OCI-M1 (cell line): ENCODE results near the gene ASGR1.
A peak's percentile ranks its signal among the peaks of the same experiment; 100 is the strongest.

Experiments
- DNase-seq: peaks from one replicate; lab custom pipeline; 2025; lab: John Stamatoyannopoulos, UW

ASGR1 gene, protein sequence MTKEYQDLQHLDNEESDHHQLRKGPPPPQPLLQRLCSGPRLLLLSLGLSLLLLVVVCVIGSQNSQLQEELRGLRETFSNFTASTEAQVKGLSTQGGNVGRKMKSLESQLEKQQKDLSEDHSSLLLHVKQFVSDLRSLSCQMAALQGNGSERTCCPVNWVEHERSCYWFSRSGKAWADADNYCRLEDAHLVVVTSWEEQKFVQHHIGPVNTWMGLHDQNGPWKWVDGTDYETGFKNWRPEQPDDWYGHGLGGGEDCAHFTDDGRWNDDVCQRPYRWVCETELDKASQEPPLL

DNA sequence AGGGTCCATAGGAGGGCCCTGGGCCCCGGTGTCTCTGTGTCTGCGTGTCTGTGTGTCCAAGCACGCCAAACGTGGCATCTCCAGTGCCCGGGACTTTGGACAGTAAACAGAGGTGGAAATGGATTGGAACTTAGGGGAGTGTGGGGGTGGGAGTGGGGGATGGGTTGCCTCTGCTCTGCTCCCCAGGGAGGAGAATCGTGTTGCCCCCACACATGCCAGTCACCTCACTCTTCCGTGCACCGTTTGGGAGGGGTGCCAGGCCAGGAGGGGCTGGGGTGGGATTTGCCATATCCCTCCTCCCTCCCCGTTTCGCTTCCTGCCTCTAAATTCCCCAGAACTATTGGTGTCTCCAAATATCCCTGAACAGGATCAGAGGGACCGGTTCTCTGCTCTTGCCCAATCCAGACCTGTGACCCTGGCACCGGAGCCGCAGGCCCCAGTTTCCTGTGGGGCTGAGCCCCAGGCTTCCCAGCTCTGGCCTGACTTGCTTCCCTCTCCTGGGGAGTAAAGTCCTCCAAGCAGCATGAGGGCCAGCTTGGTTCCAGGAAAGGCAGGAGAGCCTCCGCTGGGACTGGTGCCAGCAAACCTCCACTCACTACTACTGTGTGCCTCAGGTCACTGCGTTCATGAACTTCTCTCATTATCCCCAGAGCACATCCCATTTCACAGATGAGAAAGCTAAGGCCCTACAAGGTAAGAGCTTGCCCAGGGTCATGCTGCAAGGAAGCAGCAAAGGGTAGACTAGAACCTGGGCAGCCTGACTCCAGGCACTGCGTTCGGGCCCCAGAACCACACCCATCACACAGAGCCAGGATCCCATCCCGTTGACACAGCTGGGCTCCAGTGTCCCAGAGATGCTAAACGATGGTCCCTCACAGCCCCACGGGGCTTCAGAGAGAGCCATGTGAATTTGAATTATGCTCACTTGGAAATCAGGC lies at the start of gene ASGR1:
Gene ASGR1, minus strand, starts transcription at position 54 of the 938 bp plus-strand sequence. CDS start 807 bp downstream, outside the sequence.
- no peak for DNase-seq

DNA sequence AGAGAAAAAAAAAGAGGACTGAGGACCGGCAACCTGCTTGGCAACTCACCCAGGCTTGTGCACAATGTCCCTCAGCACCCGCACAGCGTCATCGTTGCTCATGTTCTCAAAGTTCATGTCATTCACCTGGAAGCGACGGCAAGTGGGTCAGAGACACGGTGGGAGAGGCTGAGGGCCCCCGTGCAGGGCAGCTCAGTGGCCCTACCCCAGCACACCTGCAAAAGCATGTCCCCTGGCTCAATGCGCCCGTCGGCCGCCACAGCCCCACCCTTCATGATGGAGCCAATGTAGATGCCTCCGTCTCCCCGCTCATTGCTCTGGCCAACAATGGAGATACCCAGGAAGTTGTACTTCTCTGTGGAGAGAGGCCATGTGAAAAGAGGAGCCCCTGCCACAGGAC lies 49.8 kb upstream of the ASGR1 start:
- DNase-seq, result no peak

DNA sequence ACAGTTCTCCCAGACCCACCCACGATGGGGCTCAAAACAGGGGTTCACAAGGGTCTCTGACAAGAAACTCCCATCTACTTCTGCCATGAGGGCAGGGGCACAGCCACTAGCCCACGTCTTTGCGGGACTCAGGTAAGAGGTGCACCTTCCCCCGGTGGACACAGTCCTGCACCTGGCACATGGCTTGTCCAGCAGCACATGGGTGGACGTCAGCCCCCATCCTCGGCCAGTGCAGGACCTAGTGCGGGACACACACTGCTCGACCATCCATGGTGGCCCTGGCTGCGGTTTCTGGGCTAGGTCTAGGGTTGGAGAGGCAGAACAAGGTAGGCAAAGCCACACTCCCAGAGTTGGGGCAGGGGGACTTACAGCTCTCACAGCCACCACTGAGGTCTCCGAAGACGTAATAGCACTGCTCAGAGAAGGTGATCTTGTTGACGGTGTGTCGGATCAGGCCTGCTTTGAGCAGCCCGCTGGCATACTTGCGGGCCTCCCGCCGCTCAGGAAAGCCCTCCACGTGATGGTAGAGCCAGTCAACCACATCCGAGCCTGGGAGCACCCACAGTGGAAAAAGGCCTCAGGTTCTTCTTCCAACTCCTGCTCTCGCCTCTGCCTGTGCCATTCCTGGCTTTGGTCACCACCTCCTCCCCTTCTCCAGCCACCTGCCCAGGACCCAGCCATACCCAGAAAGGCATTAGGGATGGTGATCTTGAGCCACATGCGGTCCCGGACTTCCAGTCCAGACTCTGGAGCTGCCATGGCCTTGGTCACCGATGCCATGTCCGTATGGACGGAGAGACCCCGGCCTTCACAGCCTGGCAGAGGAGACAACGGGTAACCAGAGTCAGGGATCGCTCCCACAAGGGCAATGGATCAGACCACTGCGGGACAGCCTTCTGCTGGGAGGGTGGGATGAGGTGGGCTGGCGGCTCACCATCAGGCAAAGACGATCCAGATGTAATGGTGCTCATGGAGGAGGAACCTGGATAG lies 47.8 kb upstream of the ASGR1 start:
- no peak for DNase-seq

DNA sequence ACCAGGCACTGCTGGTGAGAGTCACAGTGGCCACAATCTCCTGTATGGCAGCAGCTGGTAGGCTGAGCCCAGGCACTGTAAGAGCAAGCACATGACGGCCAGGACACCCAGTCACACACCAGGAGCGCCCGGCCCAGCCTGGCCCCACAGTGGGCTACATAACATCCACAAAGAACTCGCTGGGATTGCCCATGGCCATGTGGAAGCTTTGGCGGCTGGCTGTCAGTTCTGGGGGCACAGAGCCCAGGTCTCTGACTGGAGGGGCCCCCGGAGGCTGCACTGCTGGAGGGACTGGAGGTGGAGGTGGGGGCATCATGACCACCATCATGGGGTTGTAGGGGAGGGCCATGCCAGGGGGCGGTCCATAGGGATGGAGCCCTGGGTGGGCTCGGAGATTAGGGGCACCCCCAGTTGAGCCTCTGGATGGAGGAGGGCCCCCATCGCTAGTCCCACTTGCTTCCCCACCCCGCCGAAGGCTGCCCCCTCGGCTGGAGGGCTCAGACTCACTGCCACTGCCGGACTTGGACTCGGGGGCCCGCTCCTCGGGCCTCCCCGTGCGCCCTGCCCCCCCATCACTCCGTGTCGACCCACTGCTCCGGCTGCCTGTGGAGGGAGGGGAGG lies 46.7 kb upstream of the ASGR1 start:
- DNase-seq, result no peak

DNA sequence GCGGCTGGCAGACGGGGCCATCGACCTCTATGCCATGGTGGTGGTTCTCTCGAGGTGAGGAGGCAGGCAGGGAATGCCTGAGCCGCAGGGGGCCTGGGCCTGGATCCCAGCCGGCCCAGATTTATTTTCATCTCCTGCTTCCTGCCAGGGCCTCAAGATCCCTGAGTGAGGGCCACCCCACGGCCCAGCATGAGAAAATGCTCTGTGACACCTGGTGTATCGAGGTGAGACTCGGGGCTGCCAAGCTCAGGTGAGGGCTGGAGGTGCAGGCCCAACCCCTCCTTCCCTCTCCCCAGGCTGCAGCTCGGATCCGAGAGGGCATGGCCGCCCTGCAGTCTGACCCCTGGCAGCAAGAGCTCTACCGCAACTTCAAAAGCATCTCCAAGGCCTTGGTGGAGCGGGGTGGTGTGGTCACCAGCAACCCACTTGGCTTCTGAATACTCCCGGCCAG lies 45.5 kb upstream of the ASGR1 start:
- DNase-seq, result no peak

DNA sequence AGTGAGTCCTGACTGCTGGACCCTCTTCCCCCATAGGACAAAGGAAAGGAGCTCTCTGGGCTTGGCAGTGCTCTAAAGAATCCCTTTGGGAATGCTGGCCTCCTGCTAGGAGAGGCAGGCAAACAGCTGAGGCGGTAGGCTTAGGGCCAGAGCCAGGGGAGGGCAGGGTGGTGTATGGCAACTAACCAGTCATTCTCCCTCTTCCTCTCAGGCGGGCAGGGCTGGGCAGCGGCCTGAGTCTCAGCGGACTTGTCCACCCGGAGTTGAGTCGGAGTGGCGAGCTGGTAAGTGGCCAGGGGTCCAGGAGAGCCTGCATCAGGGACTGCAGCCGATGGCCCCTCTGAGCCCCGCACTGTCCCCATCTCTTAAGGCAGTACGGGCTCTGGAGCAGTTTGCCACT lies 44.9 kb upstream of the ASGR1 start:
- DNase-seq, result no peak

DNA sequence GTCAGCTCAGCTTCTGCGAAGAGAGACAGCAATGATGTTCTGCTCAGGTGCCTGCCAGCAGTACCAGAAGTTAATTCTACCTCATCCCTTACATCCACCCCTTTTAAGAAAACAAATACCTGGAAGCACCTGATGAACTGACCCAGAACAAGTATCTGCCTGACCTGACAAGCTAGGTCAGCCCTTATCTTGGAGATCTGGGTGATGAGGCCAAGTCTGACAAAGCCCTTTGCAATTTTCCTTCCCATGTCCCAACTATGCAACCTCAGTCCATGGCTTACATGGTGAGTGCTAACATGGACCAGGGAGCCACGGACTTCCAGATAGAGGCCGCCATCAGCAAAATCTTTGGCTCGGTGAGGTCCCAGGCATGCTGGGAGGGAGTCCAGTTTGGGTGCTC lies 44.2 kb upstream of the ASGR1 start:
- DNase-seq, result no peak

DNA sequence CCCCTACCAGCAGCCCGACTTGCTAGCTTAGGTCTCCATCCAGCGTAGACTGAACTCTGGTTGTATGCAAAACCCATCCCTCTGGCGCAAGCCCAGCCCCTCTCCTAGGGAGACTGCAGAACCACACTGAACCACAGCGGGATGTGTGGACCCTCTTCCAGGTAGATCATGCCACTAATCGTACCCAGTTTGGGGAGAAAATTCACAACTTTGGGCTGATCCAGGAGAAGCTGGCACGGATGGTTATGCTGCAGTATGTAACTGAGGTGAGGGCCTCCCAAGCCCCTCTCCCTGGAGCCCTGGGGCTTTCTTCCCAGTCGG lies 43.8 kb upstream of the ASGR1 start:
- DNase-seq, result no peak

DNA sequence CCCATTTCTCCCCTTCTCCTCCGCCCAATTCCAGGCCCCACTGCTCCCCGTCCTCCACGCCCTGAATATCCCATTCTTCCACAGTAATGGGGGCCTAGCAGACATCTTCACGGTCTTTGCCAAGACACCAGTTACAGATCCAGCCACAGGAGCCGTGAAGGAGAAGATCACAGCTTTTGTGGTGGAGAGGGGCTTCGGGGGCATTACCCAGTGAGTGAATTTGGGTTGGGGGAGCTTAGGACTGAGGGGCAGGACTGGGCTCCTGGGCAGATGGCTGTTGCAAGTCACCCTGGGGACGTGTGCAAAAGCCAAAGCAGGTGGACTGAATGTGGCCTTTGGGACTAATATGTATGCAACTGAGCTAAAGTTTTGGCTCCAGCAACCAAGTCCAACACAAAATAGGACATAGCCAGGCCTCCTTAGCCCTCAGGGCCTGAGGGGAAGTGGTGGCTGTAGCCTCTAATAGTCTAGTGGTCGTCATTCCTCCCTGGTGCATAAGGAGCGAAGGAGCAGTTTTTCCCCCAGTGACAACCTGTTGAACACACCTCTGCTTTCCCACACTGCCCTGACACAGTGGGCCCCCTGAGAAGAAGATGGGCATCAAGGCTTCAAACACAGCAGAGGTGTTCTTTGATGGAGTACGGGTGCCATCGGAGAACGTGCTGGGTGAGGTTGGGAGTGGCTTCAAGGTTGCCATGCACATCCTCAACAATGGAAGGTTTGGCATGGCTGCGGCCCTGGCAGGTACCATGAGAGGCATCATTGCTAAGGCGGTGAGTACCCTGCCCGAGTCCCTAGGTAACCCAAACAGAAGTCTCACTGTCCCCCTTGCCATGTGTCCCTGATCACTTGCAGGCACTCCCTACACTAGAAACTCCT lies 43.2 kb upstream of the ASGR1 start:
- no peak for DNase-seq

DNA sequence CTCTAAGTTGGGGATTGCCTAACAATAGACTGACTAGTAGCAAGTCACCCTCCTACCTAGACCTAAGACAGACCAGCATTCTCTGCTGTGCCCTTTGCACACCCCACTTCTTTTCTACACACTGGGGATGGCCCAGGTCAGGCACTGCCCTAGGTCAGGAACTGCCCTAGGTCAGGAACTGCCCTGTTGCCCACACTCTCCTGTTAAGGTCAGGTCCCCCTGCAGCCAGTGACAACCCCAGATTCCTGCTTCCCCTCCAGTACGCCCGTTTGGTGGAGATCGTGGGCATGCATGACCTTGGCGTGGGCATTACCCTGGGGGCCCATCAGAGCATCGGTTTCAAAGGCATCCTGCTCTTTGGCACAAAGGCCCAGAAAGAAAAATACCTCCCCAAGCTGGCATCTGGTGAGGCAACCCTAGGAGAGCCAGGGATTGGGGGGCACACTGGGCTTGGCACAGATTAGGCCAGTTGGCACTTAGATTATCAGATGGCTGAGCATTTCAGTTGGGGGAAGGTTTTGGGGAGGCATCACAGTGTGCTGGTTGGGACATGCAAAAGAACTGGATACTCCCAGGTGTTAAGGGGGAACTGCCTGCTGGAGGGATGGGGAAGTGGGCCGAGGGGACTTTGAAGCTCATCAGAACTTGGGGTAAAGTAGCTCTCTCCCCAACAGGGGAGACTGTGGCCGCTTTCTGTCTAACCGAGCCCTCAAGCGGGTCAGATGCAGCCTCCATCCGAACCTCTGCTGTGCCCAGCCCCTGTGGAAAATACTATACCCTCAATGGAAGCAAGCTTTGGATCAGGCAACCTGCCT lies 42.3 kb upstream of the ASGR1 start:
- DNase-seq, result no peak

DNA sequence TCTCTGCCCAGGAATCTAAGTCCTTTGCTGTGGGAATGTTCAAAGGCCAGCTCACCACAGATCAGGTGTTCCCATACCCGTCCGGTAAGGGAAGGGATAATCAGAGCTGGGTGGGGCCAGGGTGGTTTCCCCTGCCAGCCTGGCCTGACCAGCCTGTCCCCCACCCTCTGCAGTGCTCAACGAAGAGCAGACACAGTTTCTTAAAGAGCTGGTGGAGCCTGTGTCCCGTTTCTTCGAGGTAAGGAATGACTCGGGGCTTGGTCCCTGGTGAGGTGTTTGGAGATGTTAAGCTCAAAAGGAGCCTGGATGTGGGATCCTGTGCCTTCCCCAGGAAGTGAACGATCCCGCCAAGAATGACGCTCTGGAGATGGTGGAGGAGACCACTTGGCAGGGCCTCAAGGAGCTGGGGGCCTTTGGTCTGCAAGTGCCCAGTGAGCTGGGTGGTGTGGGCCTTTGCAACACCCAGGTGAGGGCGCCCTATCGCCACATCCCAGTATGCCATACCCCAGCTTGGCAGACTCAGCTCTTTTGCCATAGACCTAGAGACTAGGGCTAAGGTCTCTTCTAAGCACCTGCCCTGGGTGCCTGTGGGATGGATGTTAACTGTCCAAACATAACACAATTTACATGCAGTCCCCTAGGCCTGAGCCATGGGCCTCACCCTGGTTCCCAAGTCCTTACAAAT lies 41.6 kb upstream of the ASGR1 start:
- DNase-seq, result peak; percentile 86

DNA sequence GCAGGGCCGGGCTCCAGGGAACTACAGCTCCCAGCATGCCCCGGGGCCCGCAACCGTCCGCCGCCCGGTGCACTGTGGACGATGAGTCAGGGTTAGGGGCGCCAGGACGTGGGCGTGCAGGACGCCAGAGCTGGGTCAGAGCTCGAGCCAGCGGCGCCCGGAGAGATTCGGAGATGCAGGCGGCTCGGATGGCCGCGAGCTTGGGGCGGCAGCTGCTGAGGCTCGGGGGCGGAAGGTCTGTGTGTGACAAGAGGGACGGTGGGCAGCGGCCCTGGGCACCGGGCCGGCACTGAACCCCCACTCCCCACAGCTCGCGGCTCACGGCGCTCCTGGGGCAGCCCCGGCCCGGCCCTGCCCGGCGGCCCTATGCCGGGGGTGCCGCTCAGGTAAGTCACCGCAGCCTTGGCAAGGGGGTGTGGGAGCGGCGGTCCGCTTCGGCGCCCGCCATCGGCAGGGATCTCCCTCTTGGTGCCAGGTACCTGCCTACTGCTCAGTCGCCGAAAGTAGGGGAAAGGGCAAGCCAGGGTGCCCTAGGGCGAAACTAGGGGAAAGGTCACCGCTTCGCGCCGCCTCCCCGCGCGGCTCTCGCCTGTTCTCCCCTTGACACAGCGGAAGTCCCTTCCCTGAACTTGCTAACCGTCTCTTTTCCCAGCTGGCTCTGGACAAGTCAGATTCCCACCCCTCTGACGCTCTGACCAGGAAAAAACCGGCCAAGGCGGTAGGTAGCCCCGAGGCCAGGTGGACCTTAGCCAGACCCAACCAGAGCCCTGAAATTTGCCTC lies 40.8 kb upstream of the ASGR1 start, which contains the start of the genes ACADVL and DLG4:
Gene ACADVL, plus strand, starts transcription at position 127 of the 781 bp plus-strand sequence. Its CDS starts 47 bp downstream, at position 174.
Gene DLG4, minus strand, starts transcription at position 25 of the 781 bp plus-strand sequence.
- DNase-seq, result peak; percentile 91

DNA sequence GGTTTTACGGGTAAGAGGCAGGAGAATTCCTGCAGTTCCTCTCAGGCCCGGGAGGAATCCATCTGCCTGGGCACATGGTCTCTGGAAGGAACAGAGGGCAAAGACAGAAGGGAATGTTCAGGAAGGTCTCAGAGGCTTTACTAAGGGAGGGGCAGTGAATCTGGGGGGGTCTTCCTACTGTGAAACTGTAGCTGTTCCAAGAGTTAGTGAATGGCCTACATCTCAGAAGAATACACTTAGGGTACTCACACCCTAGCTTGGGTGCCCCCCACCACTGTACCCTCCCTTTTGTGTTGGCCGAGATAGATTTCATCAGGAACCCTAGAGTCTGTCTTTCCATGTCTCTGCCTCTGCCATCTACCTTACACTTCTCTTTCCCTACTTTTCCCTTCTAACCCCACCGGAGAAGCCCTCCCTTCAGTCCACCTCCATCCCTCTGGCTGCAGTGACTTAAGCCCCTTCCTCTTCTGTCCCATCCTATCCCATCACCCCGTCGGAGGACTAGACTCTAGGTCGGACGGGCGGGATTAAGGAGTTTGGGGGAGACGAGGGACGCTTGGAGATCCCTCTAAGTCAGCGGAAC lies 40.1 kb upstream of the ASGR1 start:
- DNase-seq, result no peak

DNA sequence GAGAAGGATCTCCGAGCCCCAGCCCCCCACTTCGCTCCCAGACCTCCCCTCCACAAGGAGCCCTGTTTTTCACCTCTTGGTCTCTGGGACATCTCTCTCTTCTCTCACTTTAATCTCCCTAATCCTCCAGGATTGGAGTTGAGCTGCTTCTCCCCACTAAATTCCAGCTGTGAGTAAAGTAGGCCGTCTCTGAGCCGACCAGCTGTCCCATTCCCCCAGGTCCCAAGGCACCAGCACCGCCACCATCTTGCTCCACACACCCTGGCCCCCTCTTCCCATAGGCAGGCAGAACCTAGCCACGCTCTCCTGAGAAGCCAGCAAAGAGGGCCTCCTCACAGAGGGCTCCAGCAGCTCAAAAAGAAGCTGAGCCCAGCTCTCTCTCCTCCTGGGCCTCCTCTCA lies 39.6 kb upstream of the ASGR1 start:
- DNase-seq, result no peak

DNA sequence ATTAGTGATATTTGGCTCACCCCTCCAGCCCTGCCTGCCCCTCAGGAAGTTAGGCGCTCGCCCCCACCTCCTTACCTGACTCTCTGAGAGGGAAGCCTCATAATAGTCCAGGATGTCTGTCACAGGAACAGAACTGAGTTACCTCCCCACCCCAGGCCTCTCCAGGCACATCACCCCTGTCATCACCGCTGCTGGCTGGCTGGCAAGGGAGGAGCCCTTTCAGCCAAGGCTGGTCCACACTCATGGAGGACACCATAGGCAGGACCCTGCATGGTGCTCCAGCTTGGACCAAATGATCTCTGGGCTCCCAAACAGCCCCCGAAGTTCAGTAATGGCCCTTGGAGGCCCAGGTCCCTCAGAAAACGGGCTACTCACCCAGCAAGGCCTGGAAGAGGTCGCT lies 39.0 kb upstream of the ASGR1 start:
- DNase-seq, result peak; percentile 20

DNA sequence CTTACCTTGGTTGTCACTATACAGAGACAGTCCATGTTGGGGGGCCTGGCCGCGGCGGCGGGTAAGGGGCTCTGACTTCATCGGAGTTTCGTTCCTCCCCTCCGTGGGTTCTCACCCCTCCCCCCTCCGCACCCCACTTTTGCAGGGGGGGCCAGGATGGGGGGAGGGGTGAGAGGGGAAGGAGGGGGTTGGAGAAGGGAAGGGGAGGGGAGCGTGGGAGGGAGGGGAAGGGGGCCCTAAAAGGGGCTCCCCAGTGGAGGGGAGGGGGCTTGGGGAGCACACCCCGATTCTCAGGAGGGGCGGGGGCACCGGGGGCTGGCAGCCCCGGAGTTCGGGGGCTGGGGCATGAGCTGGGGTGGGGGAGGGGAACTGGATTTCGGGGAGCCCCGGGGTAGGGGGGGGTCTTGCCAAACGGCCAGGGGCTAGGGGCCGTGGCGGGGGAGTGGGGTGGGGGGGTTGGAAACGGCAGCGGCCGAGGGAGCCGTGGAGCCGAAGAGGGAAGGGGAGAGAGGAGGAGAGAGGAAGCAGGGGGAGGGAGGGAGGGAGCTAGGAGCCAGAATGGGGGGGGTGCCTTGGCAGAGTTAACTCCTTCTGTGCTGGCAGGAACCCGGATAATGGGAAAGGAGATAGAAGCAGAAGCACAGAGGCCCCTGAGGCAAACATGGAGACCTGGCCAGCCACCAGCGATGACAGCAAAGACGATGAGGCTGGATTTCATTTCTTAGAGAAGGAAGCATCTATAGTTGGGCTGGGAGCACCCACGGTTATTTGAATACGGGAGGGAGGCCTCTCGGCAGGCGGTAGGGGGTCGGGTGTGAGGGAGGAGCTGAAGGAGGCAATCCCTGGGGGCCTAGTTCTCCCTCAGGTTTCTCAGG lies 38.2 kb upstream of the ASGR1 start:
- peak; percentile 76 for DNase-seq
